ENCODE measurements around the gene SEC24B. TPM values are rescaled to one million over a fixed set of nuclear protein-coding genes. Genes with fewer than 3 reads are reported as not detected.

Gene SEC24B
- total RNA-seq, 2 experiments from 2014 or later, result 24.7 to 25.2 TPM

- Mint-ChIP-seq H3K27ac (peak overlapping the region; percentile 53), H3K4me1 (ENCODE audit: low read depth) (peaks cover 56% of the 10 kb centered on the region), H3K9me3 (no peaks in the 10 kb centered on the region), H3K4me3 (no peak overlapping the region), H3K27me3 (no peaks in the 10 kb centered on the region), H3K36me3 (peaks cover 8% of the 10 kb centered on the region)
- POLR2A ChIA-PET, result interaction anchor here (2.5 kb wide), 1 partner anchor 29 kb away, joined by 12 read pairs; the partner anchor contains the start of gene MCUB
- CTCF ChIA-PET, result no interaction called here
- intact Hi-C loops (cut with micrococcal nuclease), result loop anchor here (2.0 kb wide), 1 partner anchor 14 kb away; no protein-coding TSS in a partner anchor
- DNase-seq, result no peak
These were observed 155.5 kb downstream of the SEC24B start for GRCh38 chr4:109589119-109589518.

- peaks cover 8% of the 10 kb centered on the region for H3K36me3 Mint-ChIP-seq
- POLR2A ChIA-PET, result no interaction called here
- no peaks in the 10 kb centered on the region for H3K9me3 Mint-ChIP-seq
- intact Hi-C loops (cut with micrococcal nuclease), result loop anchor here (2.0 kb wide), 1 partner anchor 15 kb away; no protein-coding TSS in a partner anchor
- peak overlapping the region; percentile 53 for H3K27ac Mint-ChIP-seq
- no peak for DNase-seq
- CTCF ChIA-PET, result interaction anchor here (1.0 to 1.1 kb wide), 2 partner anchors 114 to 156 kb away, joined by 3 to 7 read pairs; partner anchors contain the start of genes CASP6 and SEC24B
- no peak overlapping the region for H3K4me3 Mint-ChIP-seq
- H3K4me1 Mint-ChIP-seq (ENCODE audit: low read depth), result peaks cover 52% of the 10 kb centered on the region
- H3K27me3 Mint-ChIP-seq, result no peaks in the 10 kb centered on the region
These were observed 156.0 kb downstream of the SEC24B start for GRCh38 chr4:109589605-109590004.

Small RNAs within 50 kb of the gene (microRNA-seq; reads per million reads assigned to microRNA genes)
- gene MIR576 (ENCODE audit: borderline microRNAs expressed, borderline number of aligned reads, borderline replicate concordance), result 22.8 reads per million, percentile 45 among the genes with 10 or more reads in this experiment

Other genes starting within 250 kb of the SEC24B start
- gene COL25A1, start 131.2 kb upstream of the SEC24B start, total RNA-seq, result not detected
- gene MCUB, start 126.4 kb downstream of the SEC24B start, total RNA-seq, result 10 to 100 TPM; 76.7 to 80.5 TPM

Data from activated CD4-positive, alpha-beta memory T cell treated with anti-CD3 and anti-CD28 coated beads for 36 hours (primary cell).